B cell (primary cell): ENCODE data around the gene ZFP64.

Source experiments
- EZH2 ChIP-seq: IDR thresholded peaks from 2 replicates; pipeline ENCODE4 v1.6.1; 2012; ENCODE audit warnings: borderline replicate concordance, low read depth, mild to moderate bottlenecking, moderate library complexity, low read length; ENCODE audit not compliant: insufficient read depth, poor library complexity, severe bottlenecking
- TF ChIP-seq, protein P1 (sequence below): fragments of 200-600 bp; IDR thresholded peaks from one replicate; pipeline ENCODE4 v1.8.0; 2022; ENCODE audit warnings: antibody characterized with exemption, mild to moderate bottlenecking

DNA sequence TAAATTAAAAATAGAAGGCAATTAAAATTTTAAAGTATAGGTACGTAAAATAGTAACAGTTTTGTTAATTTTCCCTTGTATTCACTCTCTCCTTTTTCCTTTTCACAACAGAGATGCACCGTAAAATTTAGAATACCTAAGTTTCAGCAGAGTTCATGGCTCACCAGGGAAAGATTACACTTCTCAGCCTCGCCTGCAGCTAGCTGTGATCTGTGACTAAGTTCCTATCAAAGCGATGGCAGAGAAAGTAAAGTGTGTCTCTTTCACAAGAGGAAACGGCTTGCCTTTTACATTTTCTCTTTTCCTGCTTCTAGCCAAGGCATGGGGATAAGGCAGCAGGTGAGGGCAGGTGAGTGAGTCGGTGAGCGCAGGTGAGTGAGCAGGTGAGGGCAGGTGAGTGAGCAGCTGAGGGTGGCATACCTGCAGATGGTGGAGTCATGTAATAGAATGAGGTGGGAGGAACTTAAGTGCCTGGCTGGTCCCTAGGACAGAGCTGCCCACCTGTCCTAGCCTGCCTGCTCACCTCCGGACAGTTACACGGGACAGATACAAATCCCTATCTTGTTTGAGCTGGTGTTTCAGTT lies 30.9 kb downstream of the ZFP64 start:
- TF ChIP-seq, protein P1, sequence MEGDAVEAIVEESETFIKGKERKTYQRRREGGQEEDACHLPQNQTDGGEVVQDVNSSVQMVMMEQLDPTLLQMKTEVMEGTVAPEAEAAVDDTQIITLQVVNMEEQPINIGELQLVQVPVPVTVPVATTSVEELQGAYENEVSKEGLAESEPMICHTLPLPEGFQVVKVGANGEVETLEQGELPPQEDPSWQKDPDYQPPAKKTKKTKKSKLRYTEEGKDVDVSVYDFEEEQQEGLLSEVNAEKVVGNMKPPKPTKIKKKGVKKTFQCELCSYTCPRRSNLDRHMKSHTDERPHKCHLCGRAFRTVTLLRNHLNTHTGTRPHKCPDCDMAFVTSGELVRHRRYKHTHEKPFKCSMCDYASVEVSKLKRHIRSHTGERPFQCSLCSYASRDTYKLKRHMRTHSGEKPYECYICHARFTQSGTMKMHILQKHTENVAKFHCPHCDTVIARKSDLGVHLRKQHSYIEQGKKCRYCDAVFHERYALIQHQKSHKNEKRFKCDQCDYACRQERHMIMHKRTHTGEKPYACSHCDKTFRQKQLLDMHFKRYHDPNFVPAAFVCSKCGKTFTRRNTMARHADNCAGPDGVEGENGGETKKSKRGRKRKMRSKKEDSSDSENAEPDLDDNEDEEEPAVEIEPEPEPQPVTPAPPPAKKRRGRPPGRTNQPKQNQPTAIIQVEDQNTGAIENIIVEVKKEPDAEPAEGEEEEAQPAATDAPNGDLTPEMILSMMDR = no peak
- no peak for TF ChIP-seq EZH2
